Measurements from ENCODE around the gene SEC24D. TPM values are rescaled to one million over a fixed set of nuclear protein-coding genes. Genes with fewer than 3 reads are reported as not detected.

SEC24D gene
- total and polyA plus RNA-seq, 9 of the 15 experiments (the other 6 are each of a cell fraction or from before 2014, with no cell fraction given), result 7.1 to 22.5 (median 11.3) TPM

GRCh38 chr4:118788911-118789310 lies 47.0 kb downstream of the SEC24D start:
- Histone ChIP-seq H4K20me1 (replicated peaks; ENCODE audit: control insufficient read depth, insufficient read depth, low read length) (no peaks in the 10 kb centered on the region), H3K4me2 (ENCODE audit: insufficient read depth, low read length) (no peak overlapping the region), H3K4me1 (replicated peaks in 1 of 2; ENCODE audit: control insufficient read depth in 2 of 2, insufficient read depth in 2 of 2, low read length in 2 of 2) (no peaks in the 10 kb centered on the region), H3K9me1 (ENCODE audit: control insufficient read depth, insufficient read depth, low read length) (no peaks in the 10 kb centered on the region), H2AFZ (ENCODE audit: low read depth, low read length) (no peak overlapping the region), H3K27me3 (ENCODE audit: control insufficient read depth in 2 of 2, insufficient read depth in 2 of 2, low read length in 2 of 2) (no peaks in the 10 kb centered on the region), H3K36me3 (ENCODE audit: control insufficient read depth, insufficient read depth, low read length) (no peaks in the 10 kb centered on the region), H3K9ac (ENCODE audit: insufficient read depth in 1 of 2, low read depth in 2 of 2, low read length in 2 of 2) (no peak overlapping the region), H3K4me3 (no peak overlapping the region), H3K27ac (ENCODE audit: extremely low read depth, low read depth, low read length) (no peak overlapping the region), H3K9me3 (replicated peaks; ENCODE audit: control insufficient read depth, insufficient read depth, low read depth, low read length) (no peaks in the 10 kb centered on the region), H3K79me2 (ENCODE audit: control insufficient read depth, insufficient read depth, low read length) (no peaks in the 10 kb centered on the region)
- intact Hi-C loops (cut with micrococcal nuclease), result no loop called here
- ATAC-seq (no peak), DNase-seq (ENCODE audit: extremely low read depth in 1 of 4, low spot score in 3 of 4) (no peak), FAIRE-seq (no peak)
- CTCF ChIA-PET (ENCODE audit: low intra/inter-chr PET ratio), result no interaction called here
- BruUV-seq (replicated peaks), result no TSS peak
- in situ Hi-C loops (cut with MboI), result no loop called here
- POLR2A ChIA-PET, result interaction anchor here (1.0 kb wide), 1 partner anchor 14 kb away, joined by 3 read pairs; no protein-coding TSS in a partner anchor
- TF ChIP-seq E2F8 (IDR thresholded peaks at IDR 0.05; ENCODE audit: low read depth, partially characterized antibody) (no peak), CEBPG (CRISPR knock-in tag; IDR thresholded peaks at IDR 0.05) (no peak), CEBPG (tag; conservative IDR thresholded peaks at IDR 0.05 in 1 of 2, IDR thresholded peaks at IDR 0.05 in 1 of 2) (no peak), HDAC6 (IDR thresholded peaks at IDR 0.05; ENCODE audit: low read depth, low read length) (no peak), CHAMP1 (IDR thresholded peaks at IDR 0.05) (no peak), MITF (IDR thresholded peaks at IDR 0.05) (no peak), ZNF239 (CRISPR knock-in tag; IDR thresholded peaks at IDR 0.05) (no peak), SMARCA5 (IDR thresholded peaks at IDR 0.05) (no peak), GABPA (tag; conservative IDR thresholded peaks at IDR 0.05; ENCODE audit: low read depth) (no peak), ZBED1 (IDR thresholded peaks at IDR 0.05) (no peak), FOXJ2 (tag; IDR thresholded peaks at IDR 0.05) (no peak), POLR2A (conservative IDR thresholded peaks at IDR 0.05) (no peak), ZNF165 (CRISPR knock-in tag; IDR thresholded peaks at IDR 0.05; ENCODE audit: borderline replicate concordance) (no peak), KAT7 (CRISPR knock-in tag; IDR thresholded peaks at IDR 0.05; ENCODE audit: borderline replicate concordance) (no peak), NCOA4 (IDR thresholded peaks at IDR 0.05; ENCODE audit: partially characterized antibody) (no peak), TCF7 (IDR thresholded peaks at IDR 0.05; ENCODE audit: borderline replicate concordance) (no peak), PTTG1 (tag; IDR thresholded peaks at IDR 0.05; ENCODE audit: low read depth) (no peak)
